CD4-positive, alpha-beta memory T cell (primary cell): ENCODE data around the gene EMC1. TPM values are rescaled to one million over a fixed set of nuclear protein-coding genes. Genes with fewer than 3 reads are reported as not detected.
"Not testable (repeated sequence)": the region's sequence is repeated elsewhere in the genome, so short reads cannot be mapped to it uniquely, and the experiment has no call there.

ENCODE experiments used
- CTCF ChIA-PET: fragments of 350-600 bp; sonication (Branson Sonifier 250); formaldehyde crosslinking; loops from one replicate; lab custom pipeline; 2021; ENCODE audit warnings: inconsistent platforms; ENCODE audit not compliant: partially characterized antibody; lab: Charles Lee
- POLR2A ChIA-PET: fragments of 350-600 bp; sonication (Branson Sonifier 250); formaldehyde crosslinking; loops from one replicate; lab custom pipeline; 2021; ENCODE audit not compliant: partially characterized antibody; lab: Charles Lee
- DNase-seq, 5 donors: peaks; one replicate each; pipeline versions ENCODE4 v3.0.0 to v3.0.0-alpha.2; 2020 to 2022; ENCODE audit warnings: mixed read lengths in 1 of 5
- H3K27ac ChIP-seq: one replicate; pipeline ENCODE4 v1.7.0; 2013; ENCODE audit warnings: low read depth, low read length
- H3K27me3 ChIP-seq: 2 replicates; pipeline ENCODE4 v1.7.0; 2013; ENCODE audit warnings: mild to moderate bottlenecking, low read length, moderate library complexity; ENCODE audit not compliant: insufficient read depth
- H3K36me3 ChIP-seq: 2 replicates; pipeline ENCODE4 v1.7.0; 2013; ENCODE audit warnings: mild to moderate bottlenecking, low read length, moderate library complexity; ENCODE audit not compliant: insufficient read depth
- H3K4me1 ChIP-seq: 2 replicates; pipeline ENCODE4 v1.7.0; 2013; ENCODE audit warnings: mild to moderate bottlenecking, low read length, moderate library complexity; ENCODE audit not compliant: insufficient read depth
- H3K4me3 ChIP-seq, 2 donors: one replicate each; pipeline ENCODE4 v1.7.0; 2013; ENCODE audit warnings: low read length in 2 of 2, mild to moderate bottlenecking in 1 of 2
- H3K9me3 ChIP-seq, 2 donors: one replicate each; pipeline ENCODE4 v1.7.0; 2013; ENCODE audit warnings: low read length in 2 of 2, control low read depth in 1 of 2; ENCODE audit not compliant: control insufficient read depth in 1 of 2
- H3K27ac Mint-ChIP-seq, 7 donors: one replicate each; pipeline ENCODE4 v1.8.0; 2020 to 2021; ENCODE audit warnings: mixed read lengths in 7 of 7, mild to moderate bottlenecking in 6 of 7, inconsistent platforms in 3 of 7, moderate library complexity in 3 of 7
- H3K27me3 Mint-ChIP-seq, 2 donors: one replicate each; pipeline ENCODE4 v1.8.0; 2020 to 2021; ENCODE audit warnings: mixed read lengths in 2 of 2
- H3K36me3 Mint-ChIP-seq, 2 donors: one replicate each; pipeline ENCODE4 v1.8.0; 2020 to 2021; ENCODE audit warnings: mixed read lengths in 2 of 2, inconsistent platforms in 1 of 2, mild to moderate bottlenecking in 1 of 2
- H3K4me1 Mint-ChIP-seq, 4 donors: one replicate each; pipeline ENCODE4 v1.8.0; 2020 to 2021; ENCODE audit warnings: mixed read lengths in 4 of 4, mild to moderate bottlenecking in 1 of 4
- H3K4me3 Mint-ChIP-seq, 8 donors: one replicate each; pipeline ENCODE4 v1.8.0; 2020 to 2021; ENCODE audit warnings: mixed read lengths in 8 of 8, mild to moderate bottlenecking in 7 of 8, moderate library complexity in 6 of 8, inconsistent platforms in 3 of 8
- H3K9me3 Mint-ChIP-seq, 8 donors: one replicate each; pipeline ENCODE4 v1.8.0; 2020 to 2021; ENCODE audit warnings: mixed read lengths in 8 of 8, mild to moderate bottlenecking in 5 of 8, inconsistent platforms in 3 of 8, moderate library complexity in 1 of 8
- intact Hi-C: fragments of 100-400 bp; cut with micrococcal nuclease; formaldehyde crosslinking; loops from one replicate; pipeline ENCODE4 v1.15.1; 2023
- polyA plus RNA-seq, 2 donors: library from polyadenylated mRNA; unstranded; fragments of 300-500 nt; fragmentation: Illumina TruSeq; gene quantifications; one replicate each; pipeline ENCODE4 v1.2.3, GENCODE V29; 2021
- total RNA-seq, 2 experiments: library from RNA; stranded (reverse); gene quantifications; one replicate each; pipeline ENCODE4 v1.2.3, GENCODE V29; 2021

EMC1 gene
- total and polyA plus RNA-seq, 4 experiments from 2014 or later = 21.2 to 35.3 (median 29.5) TPM

DNA sequence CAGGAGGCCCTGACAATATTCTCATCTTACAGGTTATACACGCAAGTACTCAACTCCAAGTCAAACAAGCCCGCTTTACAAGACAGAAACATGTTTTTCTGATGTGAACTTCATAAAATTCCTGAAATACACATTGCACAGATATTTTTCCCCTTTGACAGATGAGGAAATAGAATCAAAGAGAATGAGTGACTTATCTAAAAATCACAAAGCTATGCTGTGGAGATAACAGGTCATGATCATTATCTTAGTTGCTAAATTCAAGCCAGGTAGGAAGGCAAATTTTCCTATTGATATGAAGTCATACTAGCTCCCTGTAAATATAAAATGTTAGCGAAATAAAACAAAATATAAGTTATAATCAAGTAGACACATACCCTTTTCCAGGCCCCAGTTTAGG lies 59.5 kb downstream of the EMC1 start:
- Mint-ChIP-seq H3K4me1 (peaks cover 0 to 8% (median 4%) of the 10 kb centered on the region in 4 donors), H3K27ac (no peak overlapping the region), H3K9me3 (peaks cover 0 to 2% (median 0%) of the 10 kb centered on the region in 8 donors), H3K36me3 (peaks cover 62 to 76% of the 10 kb centered on the region in 2 donors), H3K4me3 (no peak overlapping the region), H3K27me3 (no peaks in the 10 kb centered on the region)
- no peaks in the 10 kb centered on the region for H3K27me3 ChIP-seq
- H3K9me3 ChIP-seq = no peaks in the 10 kb centered on the region
- no peak overlapping the region for H3K27ac ChIP-seq
- DNase-seq = no peak
- ChIA-PET CTCF (interaction anchor here (1.0 kb wide), 1 partner anchor 12 kb away, joined by 4 read pairs; no protein-coding TSS in a partner anchor), POLR2A (no interaction called here)
- H3K4me1 ChIP-seq = no peaks in the 10 kb centered on the region
- peaks cover 49% of the 10 kb centered on the region for H3K36me3 ChIP-seq
- intact Hi-C loops = no loop called here
- no peak overlapping the region for H3K4me3 ChIP-seq

- no peak overlapping the region for H3K4me3 Mint-ChIP-seq
- ChIA-PET CTCF (no interaction called here), POLR2A (no interaction called here)
- Histone ChIP-seq H3K4me1 (no peaks in the 10 kb centered on the region), H3K4me3 (no peak overlapping the region), H3K27ac (no peak overlapping the region), H3K9me3 (no peaks in the 10 kb centered on the region), H3K36me3 (peaks cover 50% of the 10 kb centered on the region), H3K27me3 (no peaks in the 10 kb centered on the region)
- intact Hi-C loops = no loop called here
- peaks cover 0 to 7% (median 3%) of the 10 kb centered on the region in 4 donors for H3K4me1 Mint-ChIP-seq
- H3K27me3 Mint-ChIP-seq = no peaks in the 10 kb centered on the region
- peaks cover 0 to 2% (median 0%) of the 10 kb centered on the region in 8 donors for H3K9me3 Mint-ChIP-seq
- DNase-seq = no peak
- H3K36me3 Mint-ChIP-seq = peaks cover 60 to 77% of the 10 kb centered on the region in 2 donors
- H3K27ac Mint-ChIP-seq = peak overlapping the region in 3 of 7 donors; percentile 2 to 54 (median 31)
Measured at GRCh38 chr1:19190468-19190867, 60.9 kb downstream of the EMC1 start.

- Mint-ChIP-seq H3K27ac (no peak overlapping the region), H3K27me3 (no peaks in the 10 kb centered on the region), H3K4me1 (peaks cover 0 to 7% (median 3%) of the 10 kb centered on the region in 4 donors), H3K36me3 (peaks cover 65 to 86% of the 10 kb centered on the region in 2 donors), H3K4me3 (no peak overlapping the region), H3K9me3 (peaks cover 0 to 2% (median 0%) of the 10 kb centered on the region in 8 donors)
- no peak overlapping the region for H3K4me3 ChIP-seq
- no peak overlapping the region for H3K27ac ChIP-seq
- ChIA-PET CTCF (no interaction called here), POLR2A (no interaction called here)
- H3K36me3 ChIP-seq = peaks cover 59% of the 10 kb centered on the region
- DNase-seq = no peak
- H3K4me1 ChIP-seq = no peaks in the 10 kb centered on the region
- H3K27me3 ChIP-seq = no peaks in the 10 kb centered on the region
- H3K9me3 ChIP-seq = no peaks in the 10 kb centered on the region
- intact Hi-C loops = no loop called here
Measured at GRCh38 chr1:19189270-19189669, 62.1 kb downstream of the EMC1 start.

- H3K36me3 ChIP-seq = peaks cover 57% of the 10 kb centered on the region
- H3K4me3 ChIP-seq = no peak overlapping the region
- no peak for DNase-seq
- no peaks in the 10 kb centered on the region for H3K4me1 ChIP-seq
- peaks cover 0 to 7% (median 3%) of the 10 kb centered on the region in 4 donors for H3K4me1 Mint-ChIP-seq
- peaks cover 0 to 2% (median 0%) of the 10 kb centered on the region in 8 donors for H3K9me3 Mint-ChIP-seq
- POLR2A ChIA-PET = interaction anchor here (1.0 kb wide), 1 partner anchor 9 kb away, joined by 3 read pairs; no protein-coding TSS in a partner anchor
- no peaks in the 10 kb centered on the region for H3K9me3 ChIP-seq
- no peak overlapping the region for H3K4me3 Mint-ChIP-seq
- peaks cover 56 to 85% of the 10 kb centered on the region in 2 donors for H3K36me3 Mint-ChIP-seq
- no peaks in the 10 kb centered on the region for H3K27me3 ChIP-seq
- no peak overlapping the region for H3K27ac ChIP-seq
- no peaks in the 10 kb centered on the region for H3K27me3 Mint-ChIP-seq
- CTCF ChIA-PET = no interaction called here
- intact Hi-C loops = no loop called here
- peak overlapping the region in 1 of 7 donors; percentile 48 for H3K27ac Mint-ChIP-seq
Measured at GRCh38 chr1:19187852-19188251, 63.5 kb downstream of the EMC1 start.

DNA sequence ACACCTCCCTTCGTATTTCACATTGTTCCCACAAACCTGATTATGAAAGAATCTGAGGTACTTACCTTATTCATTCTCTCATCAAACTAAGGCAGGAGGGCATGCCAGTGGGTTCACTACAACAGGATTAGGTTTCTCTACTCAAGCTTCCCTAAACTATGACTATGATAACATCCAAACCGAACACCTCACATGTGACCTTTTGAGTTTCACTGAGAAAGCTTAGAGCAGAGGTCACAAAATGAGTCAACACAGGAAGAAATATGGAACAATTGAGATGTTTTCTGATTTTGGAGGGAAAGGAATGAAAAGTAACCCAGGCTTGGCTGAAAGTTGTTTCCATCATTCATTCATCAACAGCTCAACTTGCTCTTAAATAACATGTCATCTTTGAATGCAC lies 65.3 kb downstream of the EMC1 start:
- Histone ChIP-seq H3K4me1 (peaks cover 1% of the 10 kb centered on the region), H3K27me3 (no peaks in the 10 kb centered on the region), H3K27ac (no peak overlapping the region), H3K4me3 (no peak overlapping the region), H3K36me3 (peaks cover 58% of the 10 kb centered on the region), H3K9me3 (no peaks in the 10 kb centered on the region)
- Mint-ChIP-seq H3K27me3 (no peaks in the 10 kb centered on the region), H3K27ac (no peak overlapping the region), H3K4me3 (no peak overlapping the region), H3K4me1 (peaks cover 5 to 13% (median 9%) of the 10 kb centered on the region in 4 donors), H3K36me3 (peaks cover 55 to 83% of the 10 kb centered on the region in 2 donors), H3K9me3 (peaks cover 0 to 2% (median 0%) of the 10 kb centered on the region in 8 donors)
- POLR2A ChIA-PET = no interaction called here
- CTCF ChIA-PET = no interaction called here
- intact Hi-C loops = no loop called here
- DNase-seq = no peak

- Mint-ChIP-seq H3K36me3 (peaks cover 51 to 78% of the 10 kb centered on the region in 2 donors), H3K27ac (no peak overlapping the region)
- intact Hi-C loops = no loop called here
Measured at GRCh38 chr1:19182223-19182622, 69.1 kb downstream of the EMC1 start.

GRCh38 chr1:19180265-19180657 lies 71.1 kb downstream of the EMC1 start:
- peak overlapping the region in 6 of 7 donors; percentile 4 to 80 (median 68) for H3K27ac Mint-ChIP-seq
- H3K4me1 Mint-ChIP-seq = peaks cover 14 to 33% (median 25%) of the 10 kb centered on the region in 4 donors
- H3K27me3 ChIP-seq, H3K4me3 ChIP-seq, H3K9me3 Mint-ChIP-seq, H3K27me3 Mint-ChIP-seq, DNase-seq, H3K9me3 ChIP-seq, H3K27ac ChIP-seq, intact Hi-C loops: not testable (repeated sequence)
- ChIA-PET CTCF (interaction anchor here (0.9 to 3.8 kb wide), 11 partner anchors 11 to 481 kb away, joined by 3 to 21 read pairs (median 4); no protein-coding TSS in a partner anchor), POLR2A (interaction anchor here (1.3 kb wide), 2 partner anchors 31 to 106 kb away, joined by 4 to 5 read pairs; no protein-coding TSS in a partner anchor)
- H3K36me3 Mint-ChIP-seq = peaks cover 51 to 76% of the 10 kb centered on the region in 2 donors
- peak overlapping the region in 5 of 8 donors; percentile 36 to 52 (median 49) for H3K4me3 Mint-ChIP-seq
- peaks cover 15% of the 10 kb centered on the region for H3K4me1 ChIP-seq
- H3K36me3 ChIP-seq = peaks cover 64% of the 10 kb centered on the region

More at GRCh38 chr1:19182223-19182622, 69.1 kb downstream of the EMC1 start:
- Mint-ChIP-seq H3K4me3 (no peak overlapping the region), H3K27me3 (no peaks in the 10 kb centered on the region), H3K4me1 (peaks cover 14 to 33% (median 24%) of the 10 kb centered on the region in 4 donors), H3K9me3 (no peaks in the 10 kb centered on the region)
- DNase-seq = no peak
- CTCF ChIA-PET = interaction anchor here (1.1 kb wide), 1 partner anchor 17 kb away, joined by 3 read pairs; no protein-coding TSS in a partner anchor
- Histone ChIP-seq H3K4me3 (no peak overlapping the region), H3K36me3 (peaks cover 62% of the 10 kb centered on the region), H3K9me3 (no peaks in the 10 kb centered on the region), H3K27ac (no peak overlapping the region), H3K4me1 (peaks cover 15% of the 10 kb centered on the region), H3K27me3 (no peaks in the 10 kb centered on the region)
- POLR2A ChIA-PET = interaction anchor here (0.5 kb wide), 1 partner anchor 226 kb away, joined by 3 read pairs; no protein-coding TSS in a partner anchor
